ENCODE data around the gene NFKBIE. TPM values are rescaled to one million over a fixed set of nuclear protein-coding genes. Genes with fewer than 3 reads are reported as not detected.

NFKBIE gene
- total and polyA plus RNA-seq, 2 experiments from 2014 or later = 14.6 to 25.9 TPM

- H3K4me1 ChIP-seq (ENCODE audit: insufficient read depth) = peaks cover 31% of the 10 kb centered on the region
- no peak overlapping the region for H3K4me3 ChIP-seq
- no peaks in the 10 kb centered on the region for H3K36me3 ChIP-seq (ENCODE audit: insufficient read depth)
- H3K27ac Mint-ChIP-seq = no peak overlapping the region
- peaks cover 44% of the 10 kb centered on the region for H3K27me3 Mint-ChIP-seq (ENCODE audit: insufficient read depth, low read depth, poor library complexity)
- H2AFZ ChIP-seq = no peak overlapping the region
- no peaks in the 10 kb centered on the region for H3K9me2 ChIP-seq (ENCODE audit: insufficient read depth)
- peaks cover 58% of the 10 kb centered on the region for H3K4me1 Mint-ChIP-seq
- TF ChIP-seq ZNF114 (CRISPR knock-in tag; IDR thresholded peaks at IDR 0.05) (no peak), ZNF331 (CRISPR knock-in tag; IDR thresholded peaks at IDR 0.05; ENCODE audit: low read depth) (no peak), ETS1 (IDR thresholded peaks at IDR 0.05) (no peak), REST (IDR thresholded peaks at IDR 0.05; ENCODE audit: unreplicated experiment) (no peak), CREB1 (CRISPR knock-in tag; IDR thresholded peaks at IDR 0.05; ENCODE audit: low read depth) (no peak), EZH2 (IDR thresholded peaks at IDR 0.05; ENCODE audit: low read depth, unreplicated experiment) (no peak), EZH2phosphoT487 (IDR thresholded peaks at IDR 0.05; ENCODE audit: unreplicated experiment) (no peak), ZNF462 (CRISPR knock-in tag; IDR thresholded peaks at IDR 0.05) (no peak), NANOG (IDR thresholded peaks at IDR 0.05; ENCODE audit: borderline replicate concordance) (no peak), CTCF (conservative IDR thresholded peaks at IDR 0.05; ENCODE audit: low read depth in 2 of 2) (no peak), STAT1 (IDR thresholded peaks at IDR 0.05; ENCODE audit: unreplicated experiment) (no peak), POLR2AphosphoS5 (IDR thresholded peaks at IDR 0.05; ENCODE audit: low read depth) (no peak), JUNB (IDR thresholded peaks at IDR 0.05; ENCODE audit: unreplicated experiment) (no peak)
- peaks cover 9% of the 10 kb centered on the region; the same call in 1 of the 2 replicates for H3K79me2 ChIP-seq (replicated peaks; ENCODE audit: insufficient read depth)
- peaks cover 6% of the 10 kb centered on the region; the same call in 1 of the 2 replicates for H4K20me1 ChIP-seq (replicated peaks; ENCODE audit: insufficient read depth)
- no peak overlapping the region for H3K4me2 ChIP-seq
- H3K36me3 Mint-ChIP-seq (ENCODE audit: low read depth) = no peaks in the 10 kb centered on the region
- ATAC-seq = no peak
- H3K27ac ChIP-seq (ENCODE audit: low read depth) = no peak overlapping the region
- H3K27me3 ChIP-seq (ENCODE audit: insufficient read depth) = peaks cover 19% of the 10 kb centered on the region
- H3F3A ChIP-seq (replicated peaks; ENCODE audit: low read depth) = 0 out of 2 replicates have a peak, but pooled peaks cover 19% of the 10 kb centered on the region
- H3K4me3 Mint-ChIP-seq = no peak overlapping the region
- no peak for DNase-seq (ENCODE audit: low spot score)
- H3K9me3 Mint-ChIP-seq = no peaks in the 10 kb centered on the region
Observed at GRCh38 chr6:44267252-44267651, 1.9 kb upstream of the NFKBIE start.

Data from GM23338 (cell line).